ENCODE results near the gene OTULINL. TPM values are rescaled to one million over a fixed set of nuclear protein-coding genes. Genes with fewer than 3 reads are reported as not detected.
A peak's percentile ranks its signal among the peaks of the same experiment; 100 is the strongest.

Gene OTULINL
- total RNA-seq, 3 donors from 2014 or later (not counting 1 experiment from before 2014, with no cell fraction given), result 33.0 to 67.4 (median 51.8) TPM

GRCh38 chr5:14588758-14589543 is 7.4 kb downstream of the OTULINL start:
- Mint-ChIP-seq H3K27ac (peak overlapping the region in 1 of 2 donors; percentile 12), H3K4me1 (peaks cover 74 to 89% of the 10 kb centered on the region in 2 donors)
- ATAC-seq, result no peak

GRCh38 chr5:14590949-14591348 is 9.4 kb downstream of the OTULINL start:
- no peaks in the 10 kb centered on the region for H3K36me3 Mint-ChIP-seq
- ATAC-seq, result no peak
- H3K4me1 ChIP-seq (ENCODE audit: control insufficient read depth, insufficient read depth, low read length), result peaks cover 71% of the 10 kb centered on the region
- intact Hi-C loops (cut with micrococcal nuclease), result no loop called here
- H3K27ac Mint-ChIP-seq, result peak overlapping the region; percentile 57 to 68
- H3K4me3 ChIP-seq (ENCODE audit: low read length), result no peak overlapping the region
- WGBS (ENCODE audit: insufficient coverage), result 76% methylated on average over 2 of the region's 2 CpGs
- no peaks in the 10 kb centered on the region for H3K9me3 Mint-ChIP-seq
- no peaks in the 10 kb centered on the region for H3K27me3 Mint-ChIP-seq (ENCODE audit: low read depth in 2 of 2)
- peaks cover 83 to 92% of the 10 kb centered on the region in 2 donors for H3K4me1 Mint-ChIP-seq
- H3K27ac ChIP-seq (ENCODE audit: low read length), result no peak overlapping the region
- no peaks in the 10 kb centered on the region for H3K36me3 ChIP-seq (ENCODE audit: control insufficient read depth, insufficient read depth, low read length)
- H3K27me3 ChIP-seq (ENCODE audit: control insufficient read depth, insufficient read depth, low read length), result no peaks in the 10 kb centered on the region
- no peak for TF ChIP-seq CTCF (IDR thresholded peaks at IDR 0.05)
- no peaks in the 10 kb centered on the region for H3K9me3 ChIP-seq (ENCODE audit: control insufficient read depth, insufficient read depth, low read length)
- no peak for DNase-seq
- H3K4me3 Mint-ChIP-seq, result peak overlapping the region; percentile 13

More at GRCh38 chr5:14588758-14589543, 7.4 kb downstream of the OTULINL start:
- Histone ChIP-seq H3K36me3 (ENCODE audit: control insufficient read depth, insufficient read depth, low read length) (no peaks in the 10 kb centered on the region), H3K27ac (ENCODE audit: low read length) (no peak overlapping the region), H3K27me3 (ENCODE audit: control insufficient read depth, insufficient read depth, low read length) (no peaks in the 10 kb centered on the region), H3K4me1 (ENCODE audit: control insufficient read depth, insufficient read depth, low read length) (peaks cover 60% of the 10 kb centered on the region), H3K9me3 (ENCODE audit: control insufficient read depth, insufficient read depth, low read length) (no peaks in the 10 kb centered on the region), H3K4me3 (ENCODE audit: low read length) (no peak overlapping the region)
- no peaks in the 10 kb centered on the region for H3K9me3 Mint-ChIP-seq
- H3K36me3 Mint-ChIP-seq, result no peaks in the 10 kb centered on the region
- intact Hi-C loops (cut with micrococcal nuclease), result no loop called here
- WGBS (ENCODE audit: insufficient coverage), result 87% methylated on average over 10 of the region's 10 CpGs
- peak overlapping the region; percentile 8 for H3K4me3 Mint-ChIP-seq
- DNase-seq, result no peak
- no peaks in the 10 kb centered on the region for H3K27me3 Mint-ChIP-seq (ENCODE audit: low read depth in 2 of 2)
- no peak for TF ChIP-seq CTCF (IDR thresholded peaks at IDR 0.05)

GRCh38 chr5:14591548-14591947 is 10.0 kb downstream of the OTULINL start:
- Mint-ChIP-seq H3K27ac (peak overlapping the region in 1 of 2 donors; percentile 93), H3K4me1 (peaks cover 89 to 93% of the 10 kb centered on the region in 2 donors), H3K27me3 (ENCODE audit: low read depth in 2 of 2) (no peaks in the 10 kb centered on the region), H3K4me3 (no peak overlapping the region), H3K36me3 (no peaks in the 10 kb centered on the region), H3K9me3 (no peaks in the 10 kb centered on the region)
- WGBS (ENCODE audit: insufficient coverage), result no CpG with 5 or more reads among the region's 2 CpGs
- no peaks in the 10 kb centered on the region for H3K9me3 ChIP-seq (ENCODE audit: control insufficient read depth, insufficient read depth, low read length)
- no peak for DNase-seq
- intact Hi-C loops (cut with micrococcal nuclease), result no loop called here
- no peak overlapping the region for H3K4me3 ChIP-seq (ENCODE audit: low read length)
- ATAC-seq, result no peak
- H3K36me3 ChIP-seq (ENCODE audit: control insufficient read depth, insufficient read depth, low read length), result no peaks in the 10 kb centered on the region
- H3K27me3 ChIP-seq (ENCODE audit: control insufficient read depth, insufficient read depth, low read length), result no peaks in the 10 kb centered on the region
- no peak for TF ChIP-seq CTCF (IDR thresholded peaks at IDR 0.05)
- peaks cover 77% of the 10 kb centered on the region for H3K4me1 ChIP-seq (ENCODE audit: control insufficient read depth, insufficient read depth, low read length)
- no peak overlapping the region for H3K27ac ChIP-seq (ENCODE audit: low read length)

Measured in natural killer cell (primary cell).